ENCODE results near the gene SLC35D2.
"Not testable (repeated sequence)": the region's sequence is repeated elsewhere in the genome, so short reads cannot be mapped to it uniquely, and the experiment has no call there.

The SLC35D2 gene

DNA sequence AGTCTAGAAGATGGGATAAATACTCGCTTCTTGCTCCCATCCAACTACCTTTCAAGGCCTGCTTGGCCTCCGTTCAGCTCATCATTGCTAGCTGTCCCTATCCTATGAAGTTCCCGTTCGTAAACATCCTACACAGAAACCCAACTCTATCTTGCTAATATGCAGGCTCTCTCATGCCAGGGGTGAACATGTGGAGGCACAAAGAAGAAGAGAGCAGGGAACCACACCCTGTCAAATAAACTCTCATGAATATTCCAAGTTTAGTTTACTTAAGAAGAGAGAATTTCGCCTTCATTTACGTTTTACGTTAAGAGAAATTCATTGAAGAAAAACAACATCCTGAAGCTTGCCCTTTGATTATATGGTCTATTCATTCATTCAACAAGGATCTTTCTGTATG lies 73.7 kb downstream of the SLC35D2 start:
- no peak for DNase-seq (ENCODE audit: low read depth)

DNA sequence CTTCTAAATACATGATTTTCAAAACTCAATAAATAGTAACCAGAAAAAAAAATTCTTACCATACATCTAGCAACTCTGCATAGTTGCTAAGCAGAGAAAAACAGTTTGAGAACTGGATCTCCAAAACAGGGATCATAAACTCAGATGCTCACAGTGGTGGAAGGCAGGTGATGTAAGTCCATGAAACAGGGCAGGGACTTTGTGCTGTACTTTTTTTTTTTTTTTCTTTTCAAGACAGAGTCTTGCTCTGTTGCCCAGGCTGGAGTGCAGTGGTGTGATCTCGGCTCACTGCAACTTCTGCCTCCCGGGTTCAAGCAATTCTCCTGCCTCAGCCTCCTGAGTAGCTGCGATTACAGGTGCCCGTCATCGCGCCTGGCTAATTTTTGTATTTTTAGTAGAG lies 76.6 kb downstream of the SLC35D2 start:
- not testable (repeated sequence) for DNase-seq (ENCODE audit: low read depth)

DNA sequence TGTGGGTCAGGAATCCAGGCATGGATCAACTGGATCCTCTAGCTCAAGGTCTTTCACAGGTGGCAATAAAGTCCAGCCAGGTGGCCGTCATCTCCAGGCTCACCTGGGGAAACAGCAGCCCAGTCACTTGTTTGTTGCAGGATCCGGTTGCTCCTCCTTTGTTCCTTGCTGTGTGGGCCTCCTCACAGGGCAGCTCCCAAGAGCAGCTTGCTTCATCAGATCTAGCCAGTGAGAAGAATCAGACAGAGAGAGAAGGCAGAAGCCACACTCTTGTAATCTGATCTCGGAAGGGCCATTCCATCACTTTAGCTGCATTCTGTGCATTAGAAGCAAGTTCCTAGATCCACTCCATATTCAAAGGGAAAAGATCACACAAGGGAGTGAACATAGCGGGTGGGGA lies 78.3 kb downstream of the SLC35D2 start:
- DNase-seq (ENCODE audit: low read depth) = no peak

DNA sequence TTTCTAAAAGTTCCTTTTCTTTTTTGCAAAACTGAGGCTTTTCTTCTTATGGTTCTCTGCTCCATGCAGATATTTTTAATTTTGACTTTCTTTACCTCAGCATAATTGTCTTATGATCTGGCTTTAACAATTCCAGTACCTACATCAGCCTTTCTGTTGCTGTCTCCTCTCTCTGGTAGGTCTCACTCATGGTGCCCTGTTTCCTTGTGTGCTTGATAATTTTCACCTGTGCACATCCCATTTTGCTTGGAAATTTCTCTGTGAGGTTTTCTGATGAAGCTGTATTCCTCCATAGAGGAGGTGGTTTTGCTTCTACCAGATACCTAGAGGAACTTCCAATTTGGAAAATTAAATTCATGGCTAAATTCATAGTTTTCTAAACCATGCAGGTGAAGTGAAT lies 79.3 kb downstream of the SLC35D2 start:
- DNase-seq (ENCODE audit: low read depth) = no peak

DNA sequence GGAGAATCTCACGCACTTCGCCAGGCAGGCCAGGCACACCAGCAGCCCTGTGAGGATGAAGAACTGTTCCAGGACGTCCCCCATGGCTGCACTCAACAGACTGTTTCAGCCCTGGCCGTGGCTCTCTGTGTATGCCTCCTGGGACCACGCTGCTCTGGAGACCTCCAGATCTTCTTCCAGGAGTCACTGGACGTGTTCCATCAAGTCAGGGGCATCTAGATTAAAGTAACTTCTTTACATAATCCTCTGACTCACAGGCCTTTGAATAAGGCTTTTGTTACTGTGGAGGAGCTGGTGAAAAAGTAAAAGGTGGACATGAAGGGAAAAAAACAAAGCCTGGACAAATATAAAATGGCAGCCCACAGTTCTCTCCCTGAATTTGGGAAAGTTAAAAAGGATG lies 81.5 kb downstream of the SLC35D2 start, which contains the start of gene HSD17B3:
Gene HSD17B3, minus strand, starts transcription at position 156 of the 400 bp plus-strand sequence. Its CDS starts 72 bp downstream, at position 84.
- no peak for DNase-seq (ENCODE audit: low read depth)

DNA sequence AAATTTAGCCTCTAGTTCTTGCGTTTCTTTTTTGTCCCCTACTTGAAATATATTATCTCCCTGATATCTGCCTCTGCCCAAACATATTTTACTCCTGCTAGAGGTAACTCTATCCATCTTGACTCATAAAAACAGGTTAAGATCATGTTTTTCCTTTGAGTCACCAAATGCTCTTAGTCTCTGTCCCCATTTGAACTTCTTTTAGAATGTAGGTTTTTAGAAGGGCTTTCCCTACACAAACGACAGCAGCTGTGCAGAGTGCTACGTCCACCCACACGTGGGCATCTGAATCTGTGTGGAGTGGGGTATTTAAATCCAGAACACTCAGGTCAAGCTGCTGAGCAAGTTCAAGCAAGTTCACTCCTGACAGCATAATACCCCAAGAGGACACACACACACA lies 83.7 kb downstream of the SLC35D2 start:
- DNase-seq (ENCODE audit: low read depth) = no peak

DNA sequence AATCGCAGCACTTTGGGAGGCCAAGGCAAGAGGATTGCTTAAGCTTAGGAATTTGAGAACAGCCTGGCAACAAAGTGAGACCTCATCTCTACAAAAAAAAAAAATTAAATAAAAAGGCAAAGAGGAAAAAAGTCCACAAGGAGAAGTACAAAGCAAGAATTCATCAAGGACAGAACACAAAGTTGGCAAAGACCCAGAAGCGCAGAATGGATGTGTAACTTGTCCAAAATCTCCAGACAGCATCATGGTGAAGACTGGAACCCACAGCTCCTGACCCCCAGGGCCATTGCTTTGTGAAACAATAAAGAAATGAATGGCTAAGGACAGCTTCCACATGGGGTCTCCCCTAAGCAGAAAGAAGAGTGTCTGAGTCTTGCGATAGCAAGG lies 89.4 kb downstream of the SLC35D2 start:
- no peak for DNase-seq (ENCODE audit: low read depth)

DNA sequence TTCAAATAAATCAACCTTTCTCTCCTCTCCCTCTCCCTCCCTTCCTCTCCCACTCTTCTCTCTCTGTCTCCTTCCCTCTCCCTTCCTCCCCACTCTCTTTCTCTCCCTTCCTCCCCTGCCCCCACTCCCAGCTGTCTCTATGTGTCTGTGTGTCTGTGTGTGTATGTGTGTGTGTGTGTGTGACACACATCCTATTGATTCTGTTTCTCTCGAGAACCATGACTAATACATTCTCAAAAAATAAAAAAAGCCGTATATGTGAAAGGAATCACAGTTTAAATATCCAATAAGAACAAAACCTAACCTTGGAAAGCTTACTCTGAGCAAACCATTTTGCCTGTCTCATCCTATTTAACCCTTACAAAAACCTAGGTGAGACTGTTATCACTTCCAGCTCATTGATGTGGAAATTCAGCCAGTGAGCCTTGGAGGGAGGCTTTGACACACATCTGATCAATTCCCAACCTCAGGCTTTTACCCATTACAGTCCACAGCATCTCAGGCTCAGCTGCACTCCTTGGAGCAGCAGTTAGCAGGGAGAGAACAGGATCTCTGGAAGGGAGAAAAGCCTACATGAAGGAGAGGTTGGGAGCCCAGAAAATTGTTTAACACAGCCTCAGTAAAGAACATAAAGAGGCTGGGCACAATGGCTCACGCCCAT lies 89.9 kb downstream of the SLC35D2 start:
- no peak for DNase-seq (ENCODE audit: low read depth)

DNA sequence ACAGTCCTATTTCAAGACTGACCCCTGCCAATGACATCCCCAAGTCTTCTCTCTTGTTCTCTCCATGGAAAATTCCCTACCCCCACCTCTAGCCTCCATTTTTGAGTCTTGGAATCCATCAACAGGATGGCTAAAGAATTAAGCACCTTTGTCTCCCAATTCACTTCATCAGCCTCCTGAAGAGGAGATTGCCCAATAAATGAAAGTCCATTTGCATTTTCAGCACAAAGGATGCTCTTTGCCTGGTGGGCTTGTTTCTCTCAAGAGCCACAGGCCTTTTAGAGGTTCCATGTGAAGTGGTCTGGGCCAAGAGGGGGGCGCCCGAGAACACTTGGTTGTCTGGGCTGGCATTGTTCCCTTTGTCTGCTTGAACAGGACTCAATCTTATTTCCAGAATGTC lies 94.1 kb downstream of the SLC35D2 start:
- no peak for DNase-seq (ENCODE audit: low read depth)

DNA sequence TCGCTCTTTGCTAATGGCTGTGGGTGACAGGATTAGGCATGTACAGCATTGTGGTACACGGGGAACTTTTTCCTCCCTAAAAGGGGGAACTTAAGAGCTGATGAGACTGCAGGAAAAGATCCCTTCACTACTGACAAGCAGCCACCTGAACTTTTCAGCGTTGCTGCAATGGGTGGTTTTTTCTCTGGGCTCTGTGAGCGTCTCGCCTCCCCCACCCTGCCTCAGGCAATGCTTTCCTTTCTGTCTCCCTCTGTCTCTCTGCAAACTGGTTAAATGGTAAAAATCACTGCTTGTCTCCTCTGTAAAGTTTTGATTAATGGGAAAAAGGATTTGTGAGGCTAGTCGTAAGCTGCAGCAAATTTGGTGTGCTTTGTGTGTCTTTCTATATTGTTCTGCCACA lies 101.9 kb downstream of the SLC35D2 start:
- no peak for DNase-seq (ENCODE audit: low read depth)

DNA sequence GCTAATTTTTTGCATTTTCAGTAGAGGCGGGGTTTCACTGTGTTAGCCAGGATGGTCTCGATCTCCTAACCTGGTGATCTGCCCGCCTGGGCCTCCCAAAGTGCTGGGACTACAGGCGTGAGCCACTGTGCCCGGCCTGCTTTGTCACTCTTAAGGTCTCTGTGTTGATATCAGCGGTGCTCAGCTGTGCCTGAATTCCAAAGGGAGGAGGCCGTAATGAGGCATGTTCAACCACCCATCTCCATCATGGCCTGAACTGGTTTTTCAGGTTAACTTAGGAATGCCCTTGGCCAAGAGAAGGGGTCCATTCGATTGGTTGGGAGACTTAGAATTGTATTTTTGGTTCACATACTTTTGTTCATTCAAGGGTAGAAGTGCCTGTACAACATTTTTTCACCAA lies 103.6 kb downstream of the SLC35D2 start:
- no peak for DNase-seq (ENCODE audit: low read depth)

DNA sequence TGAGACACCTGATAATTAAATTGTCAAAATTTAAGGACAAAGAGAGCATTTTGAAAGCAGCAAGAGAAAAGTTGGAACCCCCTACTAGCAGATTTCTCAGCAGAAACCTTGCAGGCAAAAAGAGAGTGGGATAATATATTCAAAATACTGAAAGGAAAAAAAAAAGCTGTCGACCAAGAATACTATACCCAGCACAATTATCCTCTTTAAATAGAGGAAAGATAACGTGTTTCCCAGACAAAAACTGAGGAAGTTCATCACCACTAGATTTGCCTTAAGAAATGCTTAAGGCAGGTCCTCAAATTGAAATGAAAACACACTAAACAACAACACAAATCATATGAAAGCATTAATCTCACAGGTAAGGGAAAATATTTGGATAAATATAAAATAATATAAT lies 108.6 kb downstream of the SLC35D2 start:
- no peak for DNase-seq (ENCODE audit: low read depth)

All from stimulated activated CD4-positive, alpha-beta T cell treated with anti-CD3 and anti-CD28 coated beads, Interleukin-2, amount 100 ng/mL, for 4 hours (primary cell).